BJ (cell line): ENCODE data around the gene WRAP53. TPM values are rescaled to one million over a fixed set of nuclear protein-coding genes. Genes with fewer than 3 reads are reported as not detected.

Experiments
- CTCF ChIA-PET: fragments of 350-600 bp; formaldehyde crosslinking; extraction: SDS; loops from one replicate; lab custom pipeline; 2021; ENCODE audit warnings: antibody characterized with exemption, inconsistent platforms; lab: Yijun Ruan, JAX
- POLR2A ChIA-PET: fragments of 300-600 bp; sonication (Branson Sonifier 250); formaldehyde crosslinking; extraction: SDS; loops from one replicate; lab custom pipeline; 2021; ENCODE audit warnings: antibody characterized with exemption; lab: Charles Lee
- DNase-seq: peaks from one replicate; pipeline ENCODE4 v3.0.0-alpha.2; 2011; ENCODE audit warnings: low read depth
- H3K27me3 ChIP-seq: 2 replicates; pipeline ENCODE4 v1.6.0; 2011; ENCODE audit warnings: low read length; ENCODE audit not compliant: control insufficient read depth, insufficient read depth
- H3K36me3 ChIP-seq: 2 replicates; pipeline ENCODE4 v1.5.1; 2011; ENCODE audit warnings: low read length; ENCODE audit not compliant: control insufficient read depth, insufficient read depth
- H3K4me3 ChIP-seq: 2 replicates; pipeline ENCODE4 v1.5.1; 2011; ENCODE audit warnings: low read depth, mild to moderate bottlenecking, control low read depth, low read length
- CTCF ChIP-seq: IDR thresholded peaks from 2 replicates; pipeline ENCODE4 v1.5.1; 2011; ENCODE audit warnings: low read depth, mild to moderate bottlenecking, control low read depth, inconsistent platforms, low read length, moderate library complexity; ENCODE audit not compliant: insufficient read depth
- polyA plus RNA-seq: library from polyadenylated mRNA; depleted of rRNA; stranded (reverse); fragments of >200 nt; gene quantifications from 2 replicates; pipeline ENCODE4 v1.2.3, GENCODE V29; 2011

WRAP53 gene
- polyA plus RNA-seq, 1 experiment = 7.9 TPM

GRCh38 chr17:7709031-7709430 lies 20.8 kb downstream of the WRAP53 start:
- DNase-seq = no peak
- H3K27me3 ChIP-seq = peaks cover 30% of the 10 kb centered on the region
- no peak for TF ChIP-seq CTCF
- CTCF ChIA-PET = interaction anchor here (0.5 to 0.6 kb wide), 2 partner anchors 245 to 663 kb away, joined by 3 read pairs; no protein-coding TSS in a partner anchor
- H3K36me3 ChIP-seq = no peaks in the 10 kb centered on the region
- H3K4me3 ChIP-seq = no peak overlapping the region
- POLR2A ChIA-PET = no interaction called here

- Histone ChIP-seq H3K36me3 (no peaks in the 10 kb centered on the region), H3K4me3 (no peak overlapping the region), H3K27me3 (peaks cover 25% of the 10 kb centered on the region)
- no peak for TF ChIP-seq CTCF
- no peak for DNase-seq
- POLR2A ChIA-PET = no interaction called here
- CTCF ChIA-PET = interaction anchor here (0.7 to 1.2 kb wide), 3 partner anchors 23 to 957 kb away, joined by 3 to 5 read pairs (median 3); partner anchors contain the start of gene TP53
Measured at GRCh38 chr17:7710301-7710700, 22.0 kb downstream of the WRAP53 start.

GRCh38 chr17:7711051-7711755 lies 22.9 kb downstream of the WRAP53 start:
- Histone ChIP-seq H3K27me3 (peaks cover 18% of the 10 kb centered on the region), H3K36me3 (no peaks in the 10 kb centered on the region), H3K4me3 (no peak overlapping the region)
- no peak for DNase-seq
- ChIA-PET CTCF (interaction anchor here (1.1 kb wide), 1 partner anchor 79 kb away, joined by 3 read pairs; no protein-coding TSS in a partner anchor), POLR2A (no interaction called here)
- TF ChIP-seq CTCF = 0 out of 2 replicates have a peak, but pooled peaks have one; percentile 13

GRCh38 chr17:7712111-7712771 lies 24.0 kb downstream of the WRAP53 start:
- POLR2A ChIA-PET = no interaction called here
- Histone ChIP-seq H3K4me3 (no peak overlapping the region), H3K36me3 (no peaks in the 10 kb centered on the region), H3K27me3 (peaks cover 13% of the 10 kb centered on the region)
- TF ChIP-seq CTCF = no peak
- no peak for DNase-seq
- CTCF ChIA-PET = no interaction called here

GRCh38 chr17:7713782-7714181 lies 25.5 kb downstream of the WRAP53 start:
- DNase-seq = no peak
- Histone ChIP-seq H3K4me3 (no peak overlapping the region), H3K36me3 (no peaks in the 10 kb centered on the region), H3K27me3 (peaks cover 19% of the 10 kb centered on the region)
- POLR2A ChIA-PET = no interaction called here
- TF ChIP-seq CTCF = no peak
- CTCF ChIA-PET = interaction anchor here (1.0 to 2.0 kb wide), 4 partner anchors 8 to 72 kb away, joined by 3 to 4 read pairs (median 3); partner anchors contain the start of genes EFNB3 and WRAP53
